ENCODE measurements around the gene PIN1.

- no peak for TF ChIP-seq POLR2A (IDR thresholded peaks at IDR 0.05)
- TF ChIP-seq CTCF (IDR thresholded peaks at IDR 0.05), result peak; percentile 52 to 86 (median 76)
These were observed 12.1 kb downstream of the PIN1 start for GRCh38 chr19:9847087-9847671.
